SHP77 treated with DMSO at 0.1 percent for 48 hours (cell line): ENCODE data around the gene LONRF3.

Experiments
- DNase-seq: peaks from one replicate; lab custom pipeline; 2025; lab: John Stamatoyannopoulos, UW

The LONRF3 gene

GRCh38 chrX:118974088-118974907, at the start of gene LONRF3:
Gene LONRF3 (plus strand): TSS chrX:118974618. CDS start chrX:118974781, 163 bp downstream.
- no peak for DNase-seq

- DNase-seq, result no peak
Measured at GRCh38 chrX:118928151-118928550, 46.3 kb upstream of the LONRF3 start.

- no peak for DNase-seq
Measured at GRCh38 chrX:118935352-118935751, 39.1 kb upstream of the LONRF3 start.

- DNase-seq, result no peak
Measured at GRCh38 chrX:118941147-118941546, 33.3 kb upstream of the LONRF3 start.

GRCh38 chrX:118943102-118943501, 31.3 kb upstream of the LONRF3 start:
- no peak for DNase-seq

GRCh38 chrX:118945921-118946320, 28.5 kb upstream of the LONRF3 start:
- no peak for DNase-seq

GRCh38 chrX:118948270-118948669, 26.1 kb upstream of the LONRF3 start:
- DNase-seq, result no peak

GRCh38 chrX:118961866-118962560, 12.4 kb upstream of the LONRF3 start:
- no peak for DNase-seq

- no peak for DNase-seq
Measured at GRCh38 chrX:118963159-118963558, 11.3 kb upstream of the LONRF3 start.

- DNase-seq, result no peak
Measured at GRCh38 chrX:118964252-118964651, 10.2 kb upstream of the LONRF3 start.

GRCh38 chrX:118965395-118965794, 9.0 kb upstream of the LONRF3 start:
- DNase-seq, result no peak

GRCh38 chrX:118968031-118968430, 6.4 kb upstream of the LONRF3 start:
- DNase-seq, result no peak

GRCh38 chrX:118971552-118971951, 2.9 kb upstream of the LONRF3 start:
- no peak for DNase-seq

- DNase-seq, result no peak
Measured at GRCh38 chrX:118973389-118974087, 880 bp upstream of the LONRF3 start.

GRCh38 chrX:118974908-118975671, 672 bp downstream of the LONRF3 start:
- DNase-seq, result no peak

- no peak for DNase-seq
Measured at GRCh38 chrX:118975831-118976598, 1.6 kb downstream of the LONRF3 start.

GRCh38 chrX:118976599-118977340, 2.4 kb downstream of the LONRF3 start:
- no peak for DNase-seq

- no peak for DNase-seq
Measured at GRCh38 chrX:118977424-118977823, 3.0 kb downstream of the LONRF3 start.

GRCh38 chrX:118978451-118978850, 4.0 kb downstream of the LONRF3 start:
- DNase-seq, result no peak

GRCh38 chrX:118980761-118981160, 6.3 kb downstream of the LONRF3 start:
- DNase-seq, result no peak

GRCh38 chrX:118983513-118983912, 9.1 kb downstream of the LONRF3 start:
- no peak for DNase-seq
